GM12892 (cell line): ENCODE results near the gene LRRN3.

ENCODE experiments used
- POLR2A ChIP-seq: IDR thresholded peaks from 2 replicates; pipeline ENCODE4 v1.6.1; 2011; ENCODE audit warnings: low read depth, low read length, control low read depth
- POLR2AphosphoS5 ChIP-seq: IDR thresholded peaks from 2 replicates; pipeline ENCODE4 v1.6.1; 2011; ENCODE audit warnings: low read depth, low read length, control low read depth

DNA sequence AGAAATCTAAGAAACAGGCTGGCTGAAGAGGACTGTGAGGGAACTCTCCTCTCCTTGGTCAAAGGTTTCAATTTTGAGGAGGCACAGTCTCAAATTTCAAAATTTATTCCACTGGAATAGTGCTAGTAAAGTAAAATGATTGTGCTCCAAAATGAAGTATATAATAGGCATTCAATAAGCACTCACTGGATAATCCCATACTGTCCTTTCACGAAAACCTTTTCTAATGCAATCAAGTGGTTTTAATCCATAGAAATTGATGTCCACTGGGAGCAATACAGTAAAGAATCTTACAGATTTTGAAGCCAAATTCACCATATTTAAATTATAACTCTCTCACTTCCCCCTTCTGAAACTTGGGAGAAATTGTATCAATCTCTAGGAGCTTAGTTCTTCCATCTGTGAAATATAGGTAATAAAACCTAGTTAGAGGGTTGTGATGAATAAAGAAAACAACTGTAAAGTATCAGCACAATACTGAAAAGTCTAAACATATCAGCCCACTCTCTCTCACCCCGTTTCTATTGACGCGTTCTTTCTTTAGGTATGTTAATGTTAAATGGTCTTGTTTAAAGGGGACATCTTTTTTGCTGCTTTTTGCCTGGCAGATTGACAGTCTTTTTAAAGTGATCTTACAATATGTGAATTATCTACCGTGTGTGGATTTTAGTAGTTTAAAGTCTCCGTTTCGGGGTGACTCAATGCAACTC is 40.8 kb upstream of the LRRN3 start:
- TF ChIP-seq POLR2A (no peak), POLR2AphosphoS5 (no peak)
